K562 (cell line): Measurements from ENCODE around the gene CCDC116. TPM values are rescaled to one million over a fixed set of nuclear protein-coding genes. Genes with fewer than 3 reads are reported as not detected.

Experiments used
- ATF4 ChIP-seq: fragments of 450-650 bp; formaldehyde crosslinking; IDR thresholded peaks from 2 replicates; pipeline ENCODE4 v1.4.0; 2022; ENCODE audit warnings: mild to moderate bottlenecking, moderate library complexity
- BHLHE40 ChIP-seq: IDR thresholded peaks from 2 replicates; pipeline ENCODE4 v1.6.1; 2011; ENCODE audit warnings: low read length, improper control_type of control experiment
- CTCF ChIP-seq, 3 experiments: IDR thresholded peaks in 2 of 3; conservative IDR thresholded peaks in 1 of 3; 2 replicates each; pipeline ENCODE4 v1.5.1; 2011 to 2012; ENCODE audit warnings: low read length in 3 of 3, mild to moderate bottlenecking in 3 of 3, control low read depth in 2 of 3, improper control_type of control experiment in 1 of 3, inconsistent platforms in 1 of 3, low read depth in 1 of 3, mixed read lengths in 1 of 3, moderate library complexity in 1 of 3; ENCODE audit not compliant: insufficient read depth in 2 of 3
- MAFK ChIP-seq: IDR thresholded peaks from 2 replicates; pipeline ENCODE4 v1.6.1; 2011; ENCODE audit warnings: low read length, improper control_type of control experiment
- MGA ChIP-seq: fragments of 450-650 bp; IDR thresholded peaks from 2 replicates; pipeline ENCODE4 v1.6.1; 2016; ENCODE audit warnings: mild to moderate bottlenecking, moderate library complexity
- NFXL1 ChIP-seq: fragments of 450-650 bp; formaldehyde crosslinking; IDR thresholded peaks from 2 replicates; pipeline ENCODE4 v1.4.0; 2021; ENCODE audit warnings: mild to moderate bottlenecking
- RNF219 ChIP-seq: fragments of 250-450 bp; sonication (Bioruptor Pico); IDR thresholded peaks from 2 replicates; pipeline ENCODE4 v1.5.0; 2022; ENCODE audit warnings: mild to moderate bottlenecking
- SUPT5H ChIP-seq: fragments of 450-650 bp; IDR thresholded peaks from 2 replicates; pipeline ENCODE4 v1.6.1; 2016
- TOE1 ChIP-seq, 2 experiments: fragments of 450-650 bp in 1 of 2; sonication (generic) in 1 of 2; formaldehyde crosslinking in 1 of 2; IDR thresholded peaks; 2 replicates each; pipeline versions ENCODE4 v1.7.1 to v1.8.0; 2016 to 2022; ENCODE audit warnings: borderline replicate concordance in 2 of 2, mild to moderate bottlenecking in 2 of 2, antibody characterized with exemption in 1 of 2, inconsistent platforms in 1 of 2, low read depth in 1 of 2, missing genetic modification reagents in 1 of 2, moderate library complexity in 1 of 2
- ZFP30 ChIP-seq: fragments of 250-450 bp; sonication (Bioruptor Pico); IDR thresholded peaks from 2 replicates; pipeline ENCODE4 v1.8.0; 2022; ENCODE audit warnings: moderate library complexity, mild to moderate bottlenecking, inconsistent platforms, borderline replicate concordance
- polyA plus RNA-seq, 8 experiments: library from polyadenylated mRNA; depleted of rRNA in 4 of 8; stranded (reverse) in 5 of 8; unstranded in 3 of 8; fragments of >200 nt; fragmentation: Nextera tagmentation in 2 of 8; fragmentation: Illumina TruSeq in 1 of 8; extraction: Ambion mirVana in 2 of 8; extraction: Trizol in 1 of 8; gene quantifications; 2 replicates each; pipeline versions ENCODE4 v1.2.1 to v1.2.3, GENCODE V29; 2011 to 2014; ENCODE audit warnings: inconsistent platforms in 1 of 8, missing spikeins in 1 of 8
- total RNA-seq, 7 experiments: library from RNA; depleted of rRNA in 6 of 7; stranded (reverse); fragments of >200 nt in 6 of 7; fragmentation: Illumina TruSeq in 2 of 7; extraction: Trizol in 2 of 7; gene quantifications; 2 replicates each; pipeline versions ENCODE4 v1.2.1 to v1.2.3, GENCODE V29; 2011 to 2021; ENCODE audit warnings: low replicate concordance in 1 of 7

The CCDC116 gene
- total and polyA plus RNA-seq, 9 of the 15 experiments (the other 6 are each of a cell fraction or from before 2014, with no cell fraction given), result 1.6 to 11.3 (median 4.7) TPM

GRCh38 chr22:21659864-21660525, 27.4 kb downstream of the CCDC116 start (continued):
- TF ChIP-seq MGA (no peak), BHLHE40 (0 out of 2 replicates have a peak, but pooled peaks have one; percentile 4), TOE1 (IDR thresholded peaks at IDR 0.05; ENCODE audit: borderline replicate concordance) (no peak), TOE1 (CRISPR knock-in tag; IDR thresholded peaks at IDR 0.05; ENCODE audit: borderline replicate concordance, low read depth) (no peak), SUPT5H (no peak), CTCF (IDR thresholded peaks at IDR 0.05 in 2 of 3, conservative IDR thresholded peaks at IDR 0.05 in 1 of 3; ENCODE audit: insufficient read depth in 2 of 3, low read depth in 1 of 3, low read length in 3 of 3) (peak in 2 of 3 experiments; percentile 76 to 80; a peak in 4 of 6 replicates), MAFK (peak; percentile 85), ATF4 (CRISPR knock-in tag) (no peak), ZFP30 (CRISPR knock-in tag) (no peak), NFXL1 (CRISPR knock-in tag) (no peak), RNF219 (CRISPR knock-in tag) (no peak)
